Measurements from ENCODE around the gene CCNG2.

DNA sequence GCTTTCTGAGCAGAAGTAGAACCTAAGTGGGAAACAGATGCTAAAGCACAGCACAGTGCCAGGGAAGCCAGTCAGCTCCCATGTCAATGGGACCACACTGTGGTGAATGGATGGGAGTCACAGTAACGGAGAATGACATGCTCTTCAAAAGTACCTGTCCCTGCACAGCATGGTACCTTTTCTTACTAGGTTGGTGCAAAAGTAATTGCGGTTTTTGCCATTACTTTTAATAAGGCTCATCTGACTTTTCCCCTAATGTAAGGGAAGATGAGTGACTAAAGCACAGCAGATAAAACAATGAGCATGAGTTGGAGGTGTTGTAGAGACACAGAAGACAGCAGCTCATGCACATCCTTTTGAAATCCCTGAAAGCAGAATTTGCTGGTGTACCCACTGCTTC, 62.3 kb downstream of the CCNG2 start:
- TF ChIP-seq CTCF (IDR thresholded peaks at IDR 0.05) (no peak), POLR2A (IDR thresholded peaks at IDR 0.05) (no peak)

Data from lower leg skin (tissue), 3 donors.